Iris pigment epithelial cell (primary cell): Measurements from ENCODE around the gene MED16.

Source experiments
- DNase-seq: peaks from one replicate; pipeline ENCODE4 v3.0.0-alpha.2; 2011; ENCODE audit warnings: low read depth

The MED16 gene

DNA sequence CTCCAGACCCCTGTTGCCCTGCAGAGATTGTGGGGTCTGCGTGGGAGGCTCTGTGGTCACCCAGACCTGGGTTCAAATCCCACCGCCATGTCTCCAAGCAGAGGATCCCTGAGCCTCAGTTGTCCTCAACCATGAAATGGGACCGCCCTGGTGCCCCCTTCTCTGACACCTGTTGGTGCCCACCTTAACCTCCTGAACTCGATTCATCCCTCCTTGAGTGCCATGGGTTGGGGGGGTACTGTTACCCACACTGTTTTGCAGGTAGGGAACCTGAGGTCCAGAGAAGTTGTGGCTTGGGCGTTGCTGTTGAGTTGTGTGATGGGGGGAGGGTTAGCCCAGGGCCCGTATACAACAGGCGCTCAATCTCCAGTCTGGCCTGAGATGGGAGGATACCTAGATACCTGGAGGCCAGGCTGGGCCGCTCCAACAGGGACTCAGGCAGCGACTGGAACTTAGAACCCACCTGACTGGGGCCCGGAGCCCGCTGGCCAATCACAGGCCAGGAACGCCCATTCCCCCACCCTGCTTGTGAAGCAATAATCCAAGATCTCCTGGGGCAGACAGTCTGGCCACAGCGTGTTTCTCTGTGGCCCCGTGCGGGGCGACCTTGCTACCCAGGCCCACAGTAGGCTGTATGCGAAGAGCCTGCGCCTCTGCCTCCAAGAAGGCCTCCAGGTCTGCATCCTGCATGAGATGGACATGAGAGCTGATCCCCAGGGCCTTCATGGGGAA, 35.6 kb upstream of the MED16 start:
- DNase-seq = peak; percentile 59

DNA sequence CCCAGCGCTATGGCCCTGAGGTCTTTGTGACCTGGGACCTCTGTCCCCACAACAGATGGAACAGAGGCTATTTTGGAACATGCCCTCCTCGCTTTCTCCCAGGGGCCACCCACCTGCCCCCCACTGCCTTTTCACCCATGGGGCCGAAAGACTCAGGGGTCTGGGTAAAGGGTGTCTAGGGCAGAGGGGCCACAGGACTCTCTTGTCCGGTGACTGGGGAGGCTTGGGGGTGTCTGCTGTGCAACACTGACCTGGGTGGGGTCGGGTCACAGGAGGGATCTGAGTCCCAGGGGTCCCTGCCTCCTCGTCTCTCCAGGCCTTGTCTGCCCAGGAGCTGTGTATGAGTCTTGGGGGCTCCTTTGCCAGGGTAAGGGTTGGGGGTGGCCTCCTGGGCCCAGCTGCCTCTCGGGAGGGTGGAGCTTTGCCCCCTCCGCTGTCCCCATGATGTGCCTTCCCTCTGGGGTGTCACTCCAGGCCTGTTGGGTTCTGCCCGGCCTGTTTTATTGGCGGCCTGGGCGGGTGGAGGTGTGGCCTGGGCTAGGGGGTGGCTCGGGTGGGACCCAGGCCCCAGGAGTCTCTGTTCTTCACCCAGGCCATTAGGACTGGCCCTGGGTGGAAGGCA, 34.9 kb upstream of the MED16 start:
- no peak for DNase-seq

DNA sequence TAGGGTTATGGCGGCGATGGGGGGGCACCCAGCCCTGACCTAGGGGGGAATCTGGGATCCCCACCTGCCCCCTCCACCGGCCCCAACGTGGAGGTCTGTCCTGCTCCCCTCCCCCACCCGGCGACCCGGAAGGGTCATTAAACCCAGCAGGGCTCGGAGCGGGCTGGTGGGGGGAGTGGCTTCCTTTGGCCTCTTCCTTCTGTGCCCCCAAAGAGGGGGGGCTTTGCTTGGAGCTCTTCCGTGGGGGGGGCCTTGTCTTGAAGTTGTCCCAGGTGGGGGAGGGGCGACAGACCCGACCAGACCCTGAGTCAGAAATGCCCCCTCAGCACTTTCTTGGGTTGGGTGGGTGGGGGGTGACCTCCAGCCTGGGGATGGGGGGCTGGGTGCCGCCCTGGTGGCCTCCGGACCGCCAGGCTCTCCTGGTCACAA, 34.4 kb upstream of the MED16 start:
- DNase-seq = no peak

DNA sequence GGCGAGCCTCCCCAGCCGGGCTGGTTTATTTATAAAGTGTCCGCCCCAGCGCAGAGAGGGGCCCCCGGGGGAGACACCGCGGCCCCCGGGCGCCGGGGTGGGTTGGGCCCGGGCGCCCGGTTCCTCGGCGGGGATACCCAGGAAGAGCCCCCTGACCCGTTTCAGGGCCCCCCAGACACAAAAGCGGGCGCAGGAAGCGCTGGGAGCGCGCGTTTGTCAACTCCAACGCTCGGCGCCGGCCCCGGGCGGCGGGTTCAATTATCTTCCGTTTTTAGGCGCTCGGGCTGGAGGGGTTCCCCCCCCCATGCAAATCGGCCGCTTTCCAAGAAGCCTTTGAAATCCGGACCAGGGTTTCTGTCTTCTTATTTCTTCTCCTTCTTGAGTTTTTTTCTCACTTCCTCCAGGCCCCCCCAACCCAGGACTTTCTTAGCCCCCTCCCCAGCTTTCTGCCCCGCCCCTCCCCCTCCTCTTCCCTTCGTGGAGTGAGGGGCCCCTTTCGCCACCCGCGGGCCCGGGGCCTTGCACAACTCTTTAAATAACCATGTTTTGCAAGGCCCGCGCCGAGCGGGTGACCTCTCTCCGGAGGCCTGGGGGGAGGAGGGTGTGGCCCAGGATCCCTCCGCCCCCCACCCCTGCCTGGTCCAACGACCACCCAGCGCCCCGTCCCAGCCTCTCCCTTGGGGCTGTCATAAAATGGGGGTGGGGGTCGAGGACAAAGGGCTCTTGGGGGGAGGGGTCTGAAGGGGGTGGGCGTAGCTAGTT, 33.8 kb upstream of the MED16 start:
- DNase-seq = peak; percentile 63

DNA sequence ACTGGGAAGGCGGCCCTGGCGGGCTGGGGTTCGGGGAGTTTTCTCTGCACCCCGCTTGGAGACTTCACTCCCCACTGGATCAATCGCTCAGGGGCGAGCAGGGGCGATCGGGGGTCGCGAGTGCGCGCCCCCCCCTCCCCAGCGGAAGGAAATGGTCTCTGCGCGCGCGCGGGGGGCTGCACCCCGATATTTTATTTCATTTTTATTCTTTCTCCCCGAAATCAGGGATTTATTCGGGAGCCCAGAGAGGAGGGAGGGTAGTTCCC, 33.3 kb upstream of the MED16 start:
- DNase-seq = no peak

DNA sequence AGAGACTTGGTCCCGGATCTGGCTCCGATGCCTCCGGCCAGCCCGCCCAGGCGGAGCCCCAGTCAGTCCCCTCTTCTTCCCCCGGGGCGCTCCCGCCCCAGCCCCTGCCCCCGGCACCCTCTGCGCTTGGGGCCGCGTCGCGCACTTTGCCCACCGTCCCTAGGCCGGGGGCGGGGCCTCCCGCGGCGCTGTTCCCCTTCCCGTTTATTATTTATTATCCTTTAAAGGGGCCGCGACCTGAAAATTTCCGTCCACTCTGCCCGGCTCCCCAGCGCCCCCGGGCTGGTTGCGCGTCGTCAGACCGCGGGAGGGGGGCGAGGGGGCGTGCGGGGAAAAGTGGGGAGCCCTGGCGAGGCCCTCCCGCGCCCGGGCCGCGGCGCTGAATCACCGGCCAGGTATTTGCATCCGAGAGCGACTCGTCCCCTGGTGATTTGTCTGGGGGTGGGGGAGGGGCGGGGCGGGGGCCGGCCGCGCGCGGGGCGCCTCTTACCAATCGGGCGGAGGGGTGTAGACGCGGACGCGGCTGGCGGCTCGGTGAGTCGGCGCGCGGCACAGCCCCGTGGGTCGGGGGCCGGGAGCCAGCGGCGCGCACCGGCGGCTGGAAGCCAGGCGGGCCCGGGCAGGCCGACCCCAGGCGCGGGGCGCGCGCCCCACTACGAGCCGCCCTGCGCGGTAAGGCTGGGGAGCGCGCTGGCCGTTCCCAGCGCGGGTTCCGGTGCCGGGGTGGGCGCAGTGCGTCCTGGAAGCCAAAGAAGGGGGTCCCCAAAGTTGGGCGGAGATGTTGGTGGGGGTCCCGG, 32.7 kb upstream of the MED16 start, which contains the start of gene ARID3A:
ARID3A (plus strand) TSS at position 510 of the 797 bp plus-strand sequence. CDS start 3,494 bp downstream, outside the sequence.
- peak; percentile 84 for DNase-seq

DNA sequence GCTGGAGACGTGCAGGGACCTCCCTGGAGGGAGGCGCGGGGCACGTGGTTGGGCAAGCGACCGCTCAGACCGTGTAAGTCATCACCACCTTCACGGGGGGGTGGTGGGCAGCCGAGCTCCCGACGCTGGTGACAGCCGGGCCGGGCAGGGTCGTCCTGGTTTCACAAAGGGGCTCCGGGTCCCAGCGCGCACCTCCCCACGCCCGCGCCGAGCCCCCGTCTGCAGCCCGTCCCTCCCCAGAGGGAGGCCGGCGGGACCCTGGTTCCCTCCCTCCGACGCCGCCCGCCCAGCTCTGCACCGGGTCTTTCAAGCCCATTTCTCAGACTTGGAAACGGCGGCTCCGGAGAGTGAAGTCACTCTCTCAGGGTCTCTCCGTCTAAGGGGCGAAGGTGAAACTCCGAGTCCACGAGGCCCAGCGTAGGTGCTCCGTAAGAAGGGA, 32.1 kb upstream of the MED16 start:
- DNase-seq = peak; percentile 38

DNA sequence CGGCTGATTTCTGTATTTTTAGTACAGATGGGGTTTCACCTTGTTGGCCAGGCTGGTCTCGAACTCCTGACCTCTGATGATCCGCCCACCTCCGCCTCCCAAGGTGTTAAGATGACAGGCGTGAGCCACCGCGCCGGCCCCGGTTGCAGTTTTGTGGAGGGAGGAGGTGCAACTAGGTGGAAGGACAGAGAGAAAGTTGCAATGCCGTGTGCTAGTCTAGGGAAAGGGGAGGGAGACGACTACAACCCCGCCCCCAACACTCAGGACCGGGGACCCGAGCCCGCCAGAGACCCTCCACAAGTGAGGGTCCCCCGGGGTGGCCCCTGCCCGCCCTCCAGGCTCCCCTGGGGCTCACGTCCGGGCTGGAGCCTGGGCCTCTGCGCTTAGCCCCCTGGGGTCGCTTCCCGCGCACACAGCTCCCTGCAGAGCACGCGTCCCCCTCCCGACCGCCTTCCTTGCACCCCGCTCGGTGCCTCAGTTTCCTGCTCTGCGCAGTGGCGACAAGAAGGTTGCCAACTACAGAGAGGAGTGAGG, 31.6 kb upstream of the MED16 start:
- DNase-seq = no peak

DNA sequence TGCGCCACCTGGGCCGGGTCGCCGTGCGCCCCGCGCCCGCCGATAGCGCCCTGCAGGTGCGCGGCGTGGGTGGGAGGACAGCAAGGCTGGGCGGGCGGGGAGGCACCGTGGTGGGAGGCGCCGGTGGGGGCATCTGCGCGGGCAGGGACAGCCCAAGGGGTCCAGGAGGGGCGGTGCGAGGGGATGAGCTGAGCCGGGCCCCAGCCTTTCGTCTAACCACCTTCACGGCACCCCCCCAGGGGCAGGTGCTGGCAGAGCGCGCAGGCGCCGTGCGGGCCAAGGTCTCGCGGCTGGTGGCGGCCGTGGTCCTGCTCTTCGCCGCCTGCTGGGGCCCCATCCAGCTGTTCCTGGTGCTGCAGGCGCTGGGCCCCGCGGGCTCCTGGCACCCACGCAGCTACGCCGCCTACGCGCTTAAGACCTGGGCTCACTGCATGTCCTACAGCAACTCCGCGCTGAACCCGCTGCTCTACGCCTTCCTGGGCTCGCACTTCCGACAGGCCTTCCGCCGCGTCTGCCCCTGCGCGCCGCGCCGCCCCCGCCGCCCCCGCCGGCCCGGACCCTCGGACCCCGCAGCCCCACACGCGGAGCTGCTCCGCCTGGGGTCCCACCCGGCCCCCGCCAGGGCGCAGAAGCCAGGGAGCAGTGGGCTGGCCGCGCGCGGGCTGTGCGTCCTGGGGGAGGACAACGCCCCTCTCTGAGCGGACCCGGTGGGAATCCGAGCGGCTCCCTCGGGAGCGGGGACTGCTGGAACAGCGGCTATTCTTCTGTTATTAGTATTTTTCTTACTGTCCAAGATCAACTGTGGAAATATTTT, 27.3 kb upstream of the MED16 start:
- DNase-seq = peak; percentile 41

DNA sequence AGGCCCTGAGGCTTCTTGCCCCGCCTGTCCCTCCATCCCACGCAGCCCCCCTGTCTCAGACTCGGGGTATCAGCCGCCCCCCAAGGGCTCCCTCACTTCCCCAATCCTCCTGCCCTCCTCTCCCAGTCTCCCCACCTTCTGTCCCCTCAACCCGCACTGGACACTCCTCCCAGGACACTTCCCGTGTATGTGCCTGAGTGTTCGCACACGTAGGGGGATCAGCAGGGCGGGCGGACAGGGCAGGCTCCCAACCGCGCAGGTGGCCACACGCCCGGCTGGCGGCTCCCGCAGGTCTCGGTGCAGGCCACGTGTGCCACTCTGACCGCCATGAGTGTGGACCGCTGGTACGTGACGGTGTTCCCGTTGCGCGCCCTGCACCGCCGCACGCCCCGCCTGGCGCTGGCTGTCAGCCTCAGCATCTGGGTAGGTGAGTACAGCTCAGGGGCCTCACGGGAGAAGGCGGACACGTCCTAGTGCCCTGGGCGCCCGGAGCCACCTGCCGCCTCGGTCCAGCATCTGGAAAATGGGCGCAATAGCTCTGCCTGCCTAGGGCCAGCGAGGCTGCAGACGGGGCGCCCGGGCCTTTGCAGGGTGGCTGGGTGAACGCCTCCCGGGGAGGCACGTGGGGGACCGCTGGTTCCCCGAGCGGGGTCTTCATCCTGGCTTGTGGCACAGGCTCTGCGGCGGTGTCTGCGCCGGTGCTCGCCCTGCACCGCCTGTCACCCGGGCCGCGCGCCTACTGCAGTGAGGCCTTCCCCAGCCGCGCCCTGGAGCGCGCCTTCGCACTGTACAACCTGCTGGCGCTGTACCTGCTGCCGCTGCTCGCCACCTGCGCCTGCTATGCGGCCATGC, 26.4 kb upstream of the MED16 start:
- DNase-seq = no peak

DNA sequence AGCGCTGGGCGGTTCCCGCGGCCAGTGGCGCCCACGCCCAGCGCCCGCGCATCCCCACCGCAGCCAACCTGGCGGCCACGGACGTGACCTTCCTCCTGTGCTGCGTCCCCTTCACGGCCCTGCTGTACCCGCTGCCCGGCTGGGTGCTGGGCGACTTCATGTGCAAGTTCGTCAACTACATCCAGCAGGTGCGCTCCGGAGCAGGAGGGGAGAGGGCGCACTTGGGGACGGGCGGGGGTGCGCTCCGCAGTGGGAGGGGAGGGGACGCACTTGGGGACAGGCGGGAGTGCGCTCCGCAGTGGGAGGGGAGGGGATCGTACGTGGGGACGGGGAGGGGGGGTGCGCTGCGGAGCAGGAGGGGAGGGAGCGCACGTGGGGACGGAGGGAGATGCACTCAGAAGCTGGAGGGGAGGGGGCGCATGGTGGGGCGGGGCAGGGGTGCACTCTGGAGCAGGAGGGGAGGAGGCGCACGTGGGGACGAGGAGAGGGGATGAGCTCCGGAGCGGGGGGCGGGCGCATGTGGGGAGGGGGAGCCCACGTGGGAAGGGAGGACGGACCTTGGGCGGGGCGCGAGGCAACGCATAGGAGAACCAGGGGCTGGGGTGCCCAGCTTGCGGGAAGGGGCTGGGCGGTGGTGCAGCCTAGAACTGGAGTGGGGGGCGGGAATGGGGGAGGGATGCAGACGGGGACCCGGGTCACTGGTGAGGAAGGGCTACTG, 25.7 kb upstream of the MED16 start:
- no peak for DNase-seq

DNA sequence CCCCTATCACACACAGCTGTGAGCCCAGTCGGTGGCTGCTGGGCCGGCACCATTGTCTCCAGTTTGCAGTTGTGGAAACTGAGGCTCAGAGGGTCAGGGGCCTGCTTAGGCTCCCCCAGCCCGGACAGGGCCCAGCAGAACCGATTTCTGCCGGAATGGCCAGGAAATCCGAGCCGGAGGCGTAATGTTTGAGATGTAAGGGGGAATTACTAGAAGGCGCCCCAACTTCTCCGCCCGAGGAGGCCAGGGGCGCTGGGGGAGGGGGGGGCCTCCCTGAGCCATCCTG, 25.1 kb upstream of the MED16 start:
- DNase-seq = no peak

DNA sequence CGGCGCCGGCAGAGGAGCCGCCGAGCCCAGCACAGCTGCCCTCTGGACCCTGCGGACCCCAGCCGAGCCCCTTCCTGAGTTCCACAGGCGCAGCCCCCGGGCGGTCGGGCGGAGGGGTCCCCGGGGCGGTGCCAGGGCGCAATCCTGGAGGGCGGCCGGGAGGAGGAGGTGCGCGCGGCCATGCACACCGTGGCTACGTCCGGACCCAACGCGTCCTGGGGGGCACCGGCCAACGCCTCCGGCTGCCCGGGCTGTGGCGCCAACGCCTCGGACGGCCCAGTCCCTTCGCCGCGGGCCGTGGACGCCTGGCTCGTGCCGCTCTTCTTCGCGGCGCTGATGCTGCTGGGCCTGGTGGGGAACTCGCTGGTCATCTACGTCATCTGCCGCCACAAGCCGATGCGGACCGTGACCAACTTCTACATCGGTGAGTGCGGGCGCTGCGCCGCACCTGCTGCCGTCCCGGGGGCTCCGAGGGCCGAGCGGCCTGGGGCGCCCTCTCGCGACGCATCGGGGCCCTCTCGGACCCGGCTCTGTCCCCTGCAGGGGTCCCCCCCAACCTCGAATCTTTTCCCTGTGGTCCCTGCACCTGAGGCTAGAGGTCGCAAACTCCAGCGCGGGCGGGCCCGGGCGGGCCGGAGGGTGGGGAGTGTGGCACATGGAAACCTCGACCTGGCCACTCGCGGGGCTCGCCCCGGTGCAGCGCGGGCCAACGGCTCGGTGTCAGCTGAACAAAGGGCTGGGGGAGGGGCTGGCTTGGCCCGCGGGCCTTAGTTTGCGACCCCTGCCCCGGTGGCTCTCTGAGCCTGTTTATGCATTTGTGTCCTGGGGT, 24.6 kb upstream of the MED16 start, which contains the start of gene KISS1R:
KISS1R (plus strand) TSS at position 11 of the 829 bp plus-strand sequence; CDS start at position 181, 170 bp downstream.
- no peak for DNase-seq

DNA sequence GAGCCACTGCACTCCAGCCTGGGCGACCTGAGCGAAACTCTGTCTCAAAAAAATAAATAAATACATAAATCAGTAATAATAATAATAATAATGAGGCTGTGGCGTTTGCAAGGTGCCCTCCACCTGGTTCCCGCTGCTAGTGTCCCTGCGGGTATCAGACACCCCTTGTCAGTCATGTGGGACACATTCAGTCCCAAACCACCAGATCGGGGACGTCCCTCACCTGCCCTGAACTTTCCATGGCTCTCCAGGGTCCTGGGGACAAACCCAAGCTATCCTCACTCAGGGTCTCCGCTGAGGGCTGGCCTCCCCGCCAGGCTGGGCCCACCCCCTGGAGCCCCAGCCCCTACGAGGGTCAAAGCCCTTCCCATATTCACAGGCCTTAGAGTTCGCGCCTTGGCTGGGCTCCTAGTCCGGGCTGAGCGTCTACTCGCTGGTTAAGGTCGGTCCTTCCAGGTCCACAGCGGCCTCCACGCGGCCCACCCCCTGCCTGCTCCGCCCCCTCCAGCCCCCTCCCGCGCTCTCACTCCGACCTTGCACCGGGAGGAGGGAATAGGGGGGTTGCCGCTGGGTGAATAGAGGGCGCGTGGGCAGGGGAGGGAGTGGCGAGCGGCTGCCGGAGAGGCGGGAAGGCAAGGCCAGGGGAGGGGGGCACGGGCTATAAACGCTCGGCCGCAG, 23.8 kb upstream of the MED16 start:
- no peak for DNase-seq

DNA sequence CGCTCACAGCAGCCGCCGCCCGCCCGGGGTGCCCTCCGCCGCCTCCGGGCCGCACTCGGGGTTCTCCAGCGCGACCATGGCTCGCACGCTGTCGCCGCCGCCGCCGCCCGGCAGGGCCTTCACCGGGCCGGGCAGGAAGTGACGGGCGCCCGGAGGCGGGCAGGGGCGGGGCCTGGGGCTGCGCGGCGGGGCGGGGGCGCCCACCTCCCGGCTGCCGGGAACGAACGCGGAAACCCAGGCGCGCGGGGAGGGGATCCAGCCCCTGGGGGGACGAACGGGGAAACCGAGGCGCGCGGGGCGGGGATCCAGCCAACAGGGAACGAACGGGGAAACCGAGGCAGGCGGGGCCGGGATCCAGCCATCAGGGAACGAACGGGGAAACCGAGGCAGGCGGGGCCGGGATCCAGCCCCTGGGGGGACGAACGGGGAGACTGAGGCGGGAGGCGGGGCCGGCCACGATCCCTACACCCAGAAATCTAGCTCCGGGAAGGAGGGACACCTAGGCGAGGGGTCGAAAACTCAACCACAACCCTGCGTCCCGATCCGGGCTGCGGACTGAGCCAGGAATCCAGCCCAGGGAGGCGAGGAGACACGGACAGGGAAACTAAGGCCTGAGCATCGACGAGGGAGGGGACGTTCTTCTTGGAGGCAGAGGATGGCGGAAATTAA, 20.2 kb upstream of the MED16 start, which contains the start of gene R3HDM4:
R3HDM4 (minus strand) TSS at position 140 of the 669 bp plus-strand sequence; CDS start at position 78, 62 bp downstream.
- DNase-seq = peak; percentile 52

DNA sequence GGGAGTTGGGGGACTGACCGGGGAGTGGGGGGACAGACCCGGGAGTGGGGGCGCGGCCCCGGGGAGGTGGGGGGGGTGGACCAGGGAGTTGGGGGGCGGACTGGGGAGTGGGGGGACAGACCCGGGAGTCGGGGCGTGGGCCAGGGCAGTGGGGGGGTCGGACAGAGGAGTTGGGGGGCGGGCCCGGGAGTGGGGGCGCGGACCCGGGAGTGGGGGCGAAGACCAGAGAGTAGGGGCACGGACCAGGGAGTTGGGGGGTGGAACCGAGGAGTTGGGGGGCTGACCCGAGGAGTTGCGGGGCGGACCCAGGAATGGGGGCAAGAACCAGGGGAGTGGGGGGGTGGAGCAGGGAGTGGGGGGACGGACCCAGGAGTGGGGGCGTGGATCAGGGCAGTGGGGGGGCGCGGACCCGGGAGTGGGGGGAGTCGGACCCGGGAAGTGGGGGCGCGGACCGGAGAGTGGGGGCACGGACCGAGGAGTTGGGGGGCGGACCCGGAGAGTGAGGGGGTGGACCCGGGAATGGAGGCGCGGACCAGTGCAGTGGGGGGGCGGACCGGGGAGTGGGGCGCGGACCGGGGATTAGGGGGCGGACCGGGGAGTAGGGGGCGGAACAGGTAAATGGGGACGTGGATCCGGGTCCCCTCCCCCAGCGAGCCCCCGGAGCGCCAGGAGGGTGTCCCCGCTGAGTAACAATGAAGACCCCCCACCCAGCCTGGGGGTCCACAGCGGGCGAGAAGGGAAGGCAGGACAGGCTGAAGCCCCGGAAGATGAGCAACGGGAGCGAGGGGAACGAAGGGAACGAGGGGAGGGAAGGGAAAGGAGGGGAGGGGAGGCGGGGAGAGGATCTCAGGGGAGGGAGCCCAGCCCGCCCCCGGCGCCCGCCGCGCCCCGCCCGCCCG, 19.4 kb upstream of the MED16 start:
- DNase-seq = no peak
